ENCODE measurements around the gene PDCD1LG2. TPM values are rescaled to one million over a fixed set of nuclear protein-coding genes. Genes with fewer than 3 reads are reported as not detected.

The PDCD1LG2 gene
- total RNA-seq, 1 experiment from 2014 or later, result not detected

- no peaks in the 10 kb centered on the region for H3K36me3 Mint-ChIP-seq (ENCODE audit: insufficient read depth, unreplicated experiment)
- no peak for TF ChIP-seq CTCF (IDR thresholded peaks at IDR 0.05; ENCODE audit: unreplicated experiment)
- BruUV-seq (replicated peaks), result no TSS peak
- DNase-seq, result no peak
- H3K27me3 Mint-ChIP-seq (ENCODE audit: unreplicated experiment), result no peaks in the 10 kb centered on the region
- no peaks in the 10 kb centered on the region for H3K9me3 Mint-ChIP-seq (ENCODE audit: low read depth, unreplicated experiment)
- H3K4me1 Mint-ChIP-seq (ENCODE audit: low read depth, unreplicated experiment), result no peaks in the 10 kb centered on the region
- intact Hi-C loops (cut with micrococcal nuclease; ENCODE audit: unreplicated experiment), result no loop called here
- CTCF ChIA-PET, result no interaction called here
- H3K27ac Mint-ChIP-seq (ENCODE audit: unreplicated experiment), result no peak overlapping the region
- no peak overlapping the region for H3K4me3 Mint-ChIP-seq (ENCODE audit: low read depth, unreplicated experiment)
These were observed 76.1 kb downstream of the PDCD1LG2 start for GRCh38 chr9:5586391-5586802.

GRCh38 chr9:5587024-5587423, 76.7 kb downstream of the PDCD1LG2 start:
- Mint-ChIP-seq H3K9me3 (ENCODE audit: low read depth, unreplicated experiment) (no peaks in the 10 kb centered on the region), H3K27ac (ENCODE audit: unreplicated experiment) (no peak overlapping the region), H3K36me3 (ENCODE audit: insufficient read depth, unreplicated experiment) (no peaks in the 10 kb centered on the region), H3K27me3 (ENCODE audit: unreplicated experiment) (no peaks in the 10 kb centered on the region), H3K4me1 (ENCODE audit: low read depth, unreplicated experiment) (no peaks in the 10 kb centered on the region), H3K4me3 (ENCODE audit: low read depth, unreplicated experiment) (no peak overlapping the region)
- no TSS peak for BruUV-seq (replicated peaks)
- CTCF ChIA-PET, result no interaction called here
- no peak for DNase-seq
- intact Hi-C loops (cut with micrococcal nuclease; ENCODE audit: unreplicated experiment), result no loop called here
- no peak for TF ChIP-seq CTCF (IDR thresholded peaks at IDR 0.05; ENCODE audit: unreplicated experiment)

- H3K36me3 Mint-ChIP-seq (ENCODE audit: insufficient read depth, unreplicated experiment), result no peaks in the 10 kb centered on the region
- CTCF ChIA-PET, result no interaction called here
- intact Hi-C loops (cut with micrococcal nuclease; ENCODE audit: unreplicated experiment), result no loop called here
- H3K4me3 Mint-ChIP-seq (ENCODE audit: low read depth, unreplicated experiment), result no peak overlapping the region
- no peak for TF ChIP-seq CTCF (IDR thresholded peaks at IDR 0.05; ENCODE audit: unreplicated experiment)
- no peak overlapping the region for H3K27ac Mint-ChIP-seq (ENCODE audit: unreplicated experiment)
- no peaks in the 10 kb centered on the region for H3K27me3 Mint-ChIP-seq (ENCODE audit: unreplicated experiment)
- H3K4me1 Mint-ChIP-seq (ENCODE audit: low read depth, unreplicated experiment), result no peaks in the 10 kb centered on the region
- H3K9me3 Mint-ChIP-seq (ENCODE audit: low read depth, unreplicated experiment), result no peaks in the 10 kb centered on the region
- BruUV-seq (replicated peaks), result no TSS peak
- DNase-seq, result no peak
These were observed 81.9 kb downstream of the PDCD1LG2 start for GRCh38 chr9:5592231-5592630.

GRCh38 chr9:5592904-5593303, 82.6 kb downstream of the PDCD1LG2 start:
- intact Hi-C loops (cut with micrococcal nuclease; ENCODE audit: unreplicated experiment), result no loop called here
- TF ChIP-seq CTCF (IDR thresholded peaks at IDR 0.05; ENCODE audit: unreplicated experiment), result no peak
- no peaks in the 10 kb centered on the region for H3K27me3 Mint-ChIP-seq (ENCODE audit: unreplicated experiment)
- DNase-seq, result no peak
- no peaks in the 10 kb centered on the region for H3K9me3 Mint-ChIP-seq (ENCODE audit: low read depth, unreplicated experiment)
- CTCF ChIA-PET, result no interaction called here
- no peak overlapping the region for H3K4me3 Mint-ChIP-seq (ENCODE audit: low read depth, unreplicated experiment)
- no peaks in the 10 kb centered on the region for H3K4me1 Mint-ChIP-seq (ENCODE audit: low read depth, unreplicated experiment)
- no peaks in the 10 kb centered on the region for H3K36me3 Mint-ChIP-seq (ENCODE audit: insufficient read depth, unreplicated experiment)
- no peak overlapping the region for H3K27ac Mint-ChIP-seq (ENCODE audit: unreplicated experiment)
- no TSS peak for BruUV-seq (replicated peaks)

- Mint-ChIP-seq H3K4me3 (ENCODE audit: low read depth, unreplicated experiment) (no peak overlapping the region), H3K4me1 (ENCODE audit: low read depth, unreplicated experiment) (no peaks in the 10 kb centered on the region), H3K9me3 (ENCODE audit: low read depth, unreplicated experiment) (no peaks in the 10 kb centered on the region), H3K27me3 (ENCODE audit: unreplicated experiment) (no peaks in the 10 kb centered on the region), H3K27ac (ENCODE audit: unreplicated experiment) (no peak overlapping the region), H3K36me3 (ENCODE audit: insufficient read depth, unreplicated experiment) (no peaks in the 10 kb centered on the region)
- TF ChIP-seq CTCF (IDR thresholded peaks at IDR 0.05; ENCODE audit: unreplicated experiment), result no peak
- CTCF ChIA-PET, result no interaction called here
- intact Hi-C loops (cut with micrococcal nuclease; ENCODE audit: unreplicated experiment), result no loop called here
- BruUV-seq (replicated peaks), result no TSS peak
- DNase-seq, result no peak
These were observed 83.6 kb downstream of the PDCD1LG2 start for GRCh38 chr9:5593904-5594303.
